Epithelial cell of proximal tubule (primary cell): Measurements from ENCODE around the gene ZSCAN23. TPM values are rescaled to one million over a fixed set of nuclear protein-coding genes. Genes with fewer than 3 reads are reported as not detected.

Source experiments
- DNase-seq: peaks from one replicate; pipeline ENCODE4 v3.0.0-alpha.2; 2011; ENCODE audit warnings: low read depth
- H3K4me3 ChIP-seq: 2 replicates; pipeline ENCODE4 v1.5.1; 2011; ENCODE audit warnings: low read depth, mild to moderate bottlenecking, low read length
- total RNA-seq: library from RNA; depleted of rRNA; stranded (reverse); fragments of >200 nt; gene quantifications from 2 replicates; pipeline ENCODE4 v1.2.3, GENCODE V29; 2015
- TF ChIP-seq, protein P1 (sequence below): conservative IDR thresholded peaks from 2 replicates; pipeline ENCODE4 v1.5.1; 2012; ENCODE audit warnings: low read depth, mild to moderate bottlenecking, low read length

Gene ZSCAN23
- total RNA-seq, 1 donor from 2014 or later = 2.6 TPM

DNA sequence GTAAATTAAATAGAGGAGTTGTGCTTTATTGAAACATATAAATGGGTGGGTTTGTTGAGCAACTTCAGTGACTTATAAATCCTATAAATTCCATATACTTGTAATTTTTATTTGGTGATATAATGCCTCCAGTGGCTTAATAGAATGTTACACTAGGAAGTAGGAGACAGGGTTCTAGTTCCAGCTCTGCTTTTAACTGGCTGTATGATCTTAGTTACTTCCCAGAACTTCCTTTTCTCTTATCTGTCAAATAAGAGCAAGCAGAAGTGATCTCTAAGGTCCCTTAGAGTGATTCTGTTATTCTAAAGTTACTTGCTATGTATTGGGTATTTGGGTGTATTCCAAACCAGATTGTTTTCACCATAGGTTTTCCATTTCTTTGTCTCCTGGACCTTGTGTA is 10.2 kb downstream of the ZSCAN23 start:
- no peak for DNase-seq
- H3K4me3 ChIP-seq = no peak overlapping the region
- TF ChIP-seq, protein P1, sequence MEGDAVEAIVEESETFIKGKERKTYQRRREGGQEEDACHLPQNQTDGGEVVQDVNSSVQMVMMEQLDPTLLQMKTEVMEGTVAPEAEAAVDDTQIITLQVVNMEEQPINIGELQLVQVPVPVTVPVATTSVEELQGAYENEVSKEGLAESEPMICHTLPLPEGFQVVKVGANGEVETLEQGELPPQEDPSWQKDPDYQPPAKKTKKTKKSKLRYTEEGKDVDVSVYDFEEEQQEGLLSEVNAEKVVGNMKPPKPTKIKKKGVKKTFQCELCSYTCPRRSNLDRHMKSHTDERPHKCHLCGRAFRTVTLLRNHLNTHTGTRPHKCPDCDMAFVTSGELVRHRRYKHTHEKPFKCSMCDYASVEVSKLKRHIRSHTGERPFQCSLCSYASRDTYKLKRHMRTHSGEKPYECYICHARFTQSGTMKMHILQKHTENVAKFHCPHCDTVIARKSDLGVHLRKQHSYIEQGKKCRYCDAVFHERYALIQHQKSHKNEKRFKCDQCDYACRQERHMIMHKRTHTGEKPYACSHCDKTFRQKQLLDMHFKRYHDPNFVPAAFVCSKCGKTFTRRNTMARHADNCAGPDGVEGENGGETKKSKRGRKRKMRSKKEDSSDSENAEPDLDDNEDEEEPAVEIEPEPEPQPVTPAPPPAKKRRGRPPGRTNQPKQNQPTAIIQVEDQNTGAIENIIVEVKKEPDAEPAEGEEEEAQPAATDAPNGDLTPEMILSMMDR = peak; percentile 7

DNA sequence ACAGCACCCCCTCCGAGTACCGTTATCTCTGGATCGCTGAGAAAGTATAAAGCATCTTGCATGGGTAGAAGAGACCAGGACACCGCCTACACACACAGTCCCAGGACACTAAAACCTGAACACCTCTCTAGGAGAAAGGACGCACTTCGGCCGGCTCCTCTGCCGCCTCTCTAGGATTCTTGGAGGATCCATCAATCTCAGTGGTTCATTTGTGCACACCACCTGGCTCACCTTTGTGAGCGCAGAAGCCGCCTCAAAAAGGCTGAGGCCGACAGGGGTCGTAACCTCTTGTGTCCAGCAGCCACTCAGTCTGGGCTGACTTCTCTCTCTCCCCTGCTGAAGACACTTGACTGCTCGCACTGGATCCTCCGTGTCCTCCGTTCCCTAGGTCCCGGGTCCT is 13.5 kb downstream of the ZSCAN23 start:
- no peak overlapping the region for H3K4me3 ChIP-seq
- TF ChIP-seq, protein P1 = no peak
- no peak for DNase-seq

DNA sequence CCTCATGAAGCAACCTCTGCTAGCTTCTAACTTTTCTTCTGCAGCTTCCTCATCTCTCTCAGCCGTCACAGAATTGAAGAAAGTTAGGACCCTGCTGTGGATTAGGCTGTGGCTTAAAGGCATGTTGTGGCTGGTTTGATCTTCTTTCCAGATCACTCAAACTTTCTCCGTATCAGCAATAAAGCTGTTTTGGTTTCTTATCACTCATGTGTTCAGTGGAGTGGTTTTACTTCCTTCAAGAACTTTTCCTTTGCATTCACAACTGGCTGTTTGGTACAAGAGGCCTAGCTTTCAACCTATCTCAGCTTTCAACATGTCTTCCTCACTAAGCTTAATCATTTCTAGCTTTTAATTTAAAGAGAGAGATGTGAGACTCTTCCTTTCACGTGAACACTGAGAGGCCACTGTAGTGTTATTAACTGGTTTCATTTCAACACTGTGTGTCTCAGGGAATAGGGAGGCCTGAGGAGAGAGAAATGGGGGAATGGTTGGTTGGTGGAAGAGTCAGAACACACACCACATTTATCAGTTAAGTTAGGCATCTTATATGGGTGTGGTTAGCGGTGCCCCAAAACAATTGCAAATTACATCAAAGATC is 17.2 kb downstream of the ZSCAN23 start:
- DNase-seq = no peak
- TF ChIP-seq, protein P1 = no peak
- H3K4me3 ChIP-seq = no peak overlapping the region

DNA sequence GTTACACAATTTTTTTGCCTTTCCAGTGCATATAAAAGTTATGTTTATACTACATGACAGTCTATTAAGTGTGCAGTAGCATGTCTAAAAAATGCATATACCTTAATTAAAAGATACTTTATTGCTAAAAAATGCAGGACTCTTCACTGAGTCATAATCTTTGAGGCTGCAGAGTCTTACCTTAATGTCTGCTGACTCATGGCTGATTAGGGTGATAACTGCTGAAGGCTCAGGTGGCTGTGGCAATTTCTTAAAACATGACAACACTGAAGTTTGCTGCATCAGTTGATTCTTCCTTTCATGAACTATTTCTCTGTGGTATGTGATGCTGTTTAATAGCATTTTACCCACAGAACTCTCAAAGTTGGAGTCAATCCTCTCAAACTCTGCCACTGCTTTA is 19.1 kb downstream of the ZSCAN23 start:
- H3K4me3 ChIP-seq = no peak overlapping the region
- TF ChIP-seq, protein P1 = no peak
- no peak for DNase-seq

DNA sequence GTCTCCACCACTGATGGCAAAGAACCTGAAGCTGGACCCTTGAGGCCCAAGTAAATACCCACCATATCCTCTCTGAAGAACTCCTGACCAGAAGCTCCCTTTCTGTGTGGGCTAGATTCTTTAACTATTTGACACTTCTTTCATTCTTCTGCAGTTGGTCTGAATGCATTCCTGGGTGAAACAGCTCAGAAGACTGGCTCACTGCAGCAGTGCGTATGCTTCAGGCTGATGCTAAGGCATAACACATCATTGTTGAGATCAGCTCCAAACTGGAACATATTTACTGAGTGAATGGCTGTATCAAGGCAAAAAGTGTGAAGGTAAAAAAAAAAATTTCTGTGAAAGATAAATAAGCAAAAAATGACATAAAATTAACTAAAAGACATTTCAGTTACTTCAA is 19.7 kb downstream of the ZSCAN23 start:
- no peak for DNase-seq
- TF ChIP-seq, protein P1 = no peak
- H3K4me3 ChIP-seq = no peak overlapping the region

DNA sequence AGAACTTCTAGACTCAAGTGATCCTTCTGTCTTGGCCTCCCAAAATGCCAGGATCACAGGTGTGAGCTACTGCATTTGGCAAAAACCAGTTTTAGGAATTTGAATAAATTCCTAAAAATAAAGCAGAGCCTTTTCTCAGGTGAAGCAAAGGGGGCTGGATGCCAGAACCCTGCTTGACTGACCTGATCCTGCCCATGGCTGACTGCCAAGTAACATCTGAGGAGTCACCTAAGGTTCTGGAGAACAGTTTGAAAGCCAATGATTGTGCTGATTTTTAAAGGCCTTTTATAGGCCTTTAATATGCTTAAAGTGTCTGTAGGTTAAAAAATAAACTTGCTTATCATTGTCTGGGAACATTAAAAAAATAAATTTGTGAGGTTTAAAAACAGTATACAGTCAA is 29.6 kb downstream of the ZSCAN23 start:
- no peak overlapping the region for H3K4me3 ChIP-seq
- DNase-seq = no peak
- TF ChIP-seq, protein P1 = no peak

DNA sequence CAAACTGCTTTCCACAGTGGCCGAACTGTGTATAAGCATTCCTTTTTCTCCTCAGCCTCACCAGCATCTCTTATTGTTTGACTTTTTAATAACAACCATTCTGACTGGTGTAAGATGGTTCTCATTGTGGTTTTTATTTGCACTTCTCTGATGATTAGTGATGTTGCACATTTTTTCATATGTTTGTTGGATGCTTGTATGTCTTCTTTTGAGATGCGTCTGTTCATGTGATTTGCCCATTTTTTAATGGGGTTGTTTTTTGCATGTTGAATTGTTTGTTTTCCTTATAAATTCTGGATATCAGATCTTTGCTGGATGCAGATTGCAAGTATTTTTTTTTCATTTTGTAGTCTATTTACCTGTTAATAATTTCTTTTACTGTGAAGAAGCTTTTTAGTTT is 32.5 kb downstream of the ZSCAN23 start:
- TF ChIP-seq, protein P1 = no peak
- no peak overlapping the region for H3K4me3 ChIP-seq
- no peak for DNase-seq
